Ovary (tissue), 3 donors: ENCODE results near the gene GCK.

Experiments used
- POLR2A ChIP-seq: fragments of 450-650 bp; IDR thresholded peaks from one replicate; pipeline ENCODE4 v1.6.1; 2017; ENCODE audit warnings: antibody characterized with exemption, mild to moderate bottlenecking, moderate library complexity
- TF ChIP-seq, protein P1 (sequence below), 3 donors: fragments of 450-650 bp in 2 of 3; fragments of 200-600 bp in 1 of 3; IDR thresholded peaks; one replicate each; pipeline versions ENCODE4 v1.5.1 to v1.8.0; 2016 to 2022; ENCODE audit warnings: antibody characterized with exemption in 3 of 3, mild to moderate bottlenecking in 1 of 3
- donor health status: DM: no; HTN: no; CAD: no.

DNA sequence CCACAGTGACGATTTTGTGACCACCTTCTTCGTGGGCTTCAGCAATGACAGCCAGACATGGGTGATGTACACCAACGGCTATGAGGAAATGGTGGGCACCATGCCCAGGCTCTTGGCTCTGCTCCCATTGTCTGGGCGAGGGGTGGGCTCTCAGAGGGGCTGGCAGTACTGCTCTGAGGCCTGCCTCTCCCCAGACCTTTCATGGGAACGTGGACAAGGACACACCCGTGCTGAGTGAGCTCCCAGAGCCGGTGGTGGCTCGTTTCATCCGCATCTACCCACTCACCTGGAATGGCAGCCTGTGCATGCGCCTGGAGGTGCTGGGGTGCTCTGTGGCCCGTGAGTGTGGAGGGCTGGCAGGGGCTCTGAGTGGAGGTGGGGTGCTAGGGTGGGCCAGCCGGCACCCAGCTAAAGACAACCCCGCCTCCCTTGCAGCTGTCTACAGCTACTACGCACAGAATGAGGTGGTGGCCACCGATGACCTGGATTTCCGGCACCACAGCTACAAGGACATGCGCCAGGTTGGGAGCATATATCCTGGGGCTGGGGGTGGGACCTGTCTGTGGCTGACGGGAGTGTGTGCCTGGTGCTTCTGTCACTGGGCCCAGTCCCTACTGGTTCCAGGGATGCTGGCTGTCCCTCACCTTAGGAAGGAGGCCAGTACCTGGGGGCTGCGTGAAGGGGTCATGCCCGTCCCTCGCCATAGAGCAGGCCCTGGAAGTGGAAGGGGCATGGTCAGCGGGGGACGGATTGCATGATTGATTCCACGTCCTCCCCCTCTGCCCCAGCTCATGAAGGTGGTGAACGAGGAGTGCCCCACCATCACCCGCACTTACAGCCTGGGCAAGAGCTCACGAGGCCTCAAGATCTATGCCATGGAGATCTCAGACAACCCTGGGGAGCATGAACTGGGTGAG is 78.3 kb downstream of the GCK start:
- TF ChIP-seq, protein P1, sequence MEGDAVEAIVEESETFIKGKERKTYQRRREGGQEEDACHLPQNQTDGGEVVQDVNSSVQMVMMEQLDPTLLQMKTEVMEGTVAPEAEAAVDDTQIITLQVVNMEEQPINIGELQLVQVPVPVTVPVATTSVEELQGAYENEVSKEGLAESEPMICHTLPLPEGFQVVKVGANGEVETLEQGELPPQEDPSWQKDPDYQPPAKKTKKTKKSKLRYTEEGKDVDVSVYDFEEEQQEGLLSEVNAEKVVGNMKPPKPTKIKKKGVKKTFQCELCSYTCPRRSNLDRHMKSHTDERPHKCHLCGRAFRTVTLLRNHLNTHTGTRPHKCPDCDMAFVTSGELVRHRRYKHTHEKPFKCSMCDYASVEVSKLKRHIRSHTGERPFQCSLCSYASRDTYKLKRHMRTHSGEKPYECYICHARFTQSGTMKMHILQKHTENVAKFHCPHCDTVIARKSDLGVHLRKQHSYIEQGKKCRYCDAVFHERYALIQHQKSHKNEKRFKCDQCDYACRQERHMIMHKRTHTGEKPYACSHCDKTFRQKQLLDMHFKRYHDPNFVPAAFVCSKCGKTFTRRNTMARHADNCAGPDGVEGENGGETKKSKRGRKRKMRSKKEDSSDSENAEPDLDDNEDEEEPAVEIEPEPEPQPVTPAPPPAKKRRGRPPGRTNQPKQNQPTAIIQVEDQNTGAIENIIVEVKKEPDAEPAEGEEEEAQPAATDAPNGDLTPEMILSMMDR (IDR thresholded peaks at IDR 0.05), result no peak
- TF ChIP-seq POLR2A, result no peak
